ENCODE data around the gene PIP5K1A. TPM values are rescaled to one million over a fixed set of nuclear protein-coding genes. Genes with fewer than 3 reads are reported as not detected.

PIP5K1A gene, protein sequence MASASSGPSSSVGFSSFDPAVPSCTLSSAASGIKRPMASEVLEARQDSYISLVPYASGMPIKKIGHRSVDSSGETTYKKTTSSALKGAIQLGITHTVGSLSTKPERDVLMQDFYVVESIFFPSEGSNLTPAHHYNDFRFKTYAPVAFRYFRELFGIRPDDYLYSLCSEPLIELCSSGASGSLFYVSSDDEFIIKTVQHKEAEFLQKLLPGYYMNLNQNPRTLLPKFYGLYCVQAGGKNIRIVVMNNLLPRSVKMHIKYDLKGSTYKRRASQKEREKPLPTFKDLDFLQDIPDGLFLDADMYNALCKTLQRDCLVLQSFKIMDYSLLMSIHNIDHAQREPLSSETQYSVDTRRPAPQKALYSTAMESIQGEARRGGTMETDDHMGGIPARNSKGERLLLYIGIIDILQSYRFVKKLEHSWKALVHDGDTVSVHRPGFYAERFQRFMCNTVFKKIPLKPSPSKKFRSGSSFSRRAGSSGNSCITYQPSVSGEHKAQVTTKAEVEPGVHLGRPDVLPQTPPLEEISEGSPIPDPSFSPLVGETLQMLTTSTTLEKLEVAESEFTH
- polyA plus RNA-seq (2011; rRNA removed) (138 and 171 TPM in 2 replicates), polyA minus RNA-seq (2011; rRNA and poly(A)+ RNA removed) (106 and 143 TPM in 2 replicates)

DNA sequence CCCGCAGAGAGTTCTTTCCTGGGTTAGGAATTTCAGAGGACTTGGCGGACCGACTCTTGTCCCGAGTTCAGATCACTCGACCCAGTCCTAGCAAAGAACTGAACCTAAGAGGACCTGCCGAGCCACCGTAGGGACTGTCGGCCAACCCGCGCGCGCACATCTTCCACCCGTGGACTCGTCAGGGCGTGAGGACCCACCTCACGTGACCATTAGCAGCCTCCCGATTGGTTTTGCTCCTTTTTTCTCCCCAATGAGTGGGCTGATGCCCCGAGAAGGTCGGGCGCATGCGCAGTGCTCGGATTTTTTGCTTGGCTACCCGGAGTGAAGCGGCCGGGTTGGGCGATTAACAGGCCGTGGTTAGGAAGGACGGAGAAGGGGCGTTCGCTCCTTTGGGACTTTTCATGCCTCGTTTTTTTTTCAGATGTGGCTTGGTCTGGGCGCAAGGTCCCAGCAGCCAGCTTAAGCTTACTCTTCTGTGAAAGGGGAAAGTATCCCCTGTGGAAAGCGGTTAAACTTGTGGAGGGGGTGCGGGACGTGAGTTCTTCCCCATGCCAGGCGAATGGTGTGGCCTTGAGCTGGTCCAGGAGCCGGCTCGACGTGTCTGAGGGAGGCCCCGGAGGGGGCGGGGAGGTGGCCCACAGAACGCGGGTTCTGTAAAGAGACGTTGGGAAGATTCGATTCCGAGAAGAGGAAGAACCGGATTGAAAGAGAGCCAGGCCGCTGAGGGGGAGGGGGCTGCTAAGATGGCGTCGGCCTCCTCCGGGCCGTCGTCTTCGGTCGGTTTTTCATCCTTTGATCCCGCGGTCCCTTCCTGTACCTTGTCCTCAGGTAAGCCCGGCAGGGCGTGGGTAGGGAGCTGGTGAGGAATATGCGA lies at the start of gene PIP5K1A:
Gene PIP5K1A, plus strand, starts transcription at position 299 of the 874 bp plus-strand sequence. Its CDS starts 445 bp downstream, at position 744.
- POLR2A ChIA-PET, result interaction anchor here (0.7 kb wide), 1 partner anchor 56 kb away, joined by 3 read pairs; the partner anchor contains the start of gene PSMD4
- Histone ChIP-seq H3K27me3 (ENCODE audit: control insufficient read depth, insufficient read depth, low read length) (no peaks in the 10 kb centered on the region), H3K4me3 (ENCODE audit: low read depth, low read length) (peak within 1 kb of the TSS; percentile 97), H3K36me3 (ENCODE audit: control insufficient read depth, insufficient read depth, low read length) (peaks cover 7% of the 10 kb centered on the region)
- DNase-seq (ENCODE audit: low read depth), result peak; percentile 86
- TF ChIP-seq, protein P1, sequence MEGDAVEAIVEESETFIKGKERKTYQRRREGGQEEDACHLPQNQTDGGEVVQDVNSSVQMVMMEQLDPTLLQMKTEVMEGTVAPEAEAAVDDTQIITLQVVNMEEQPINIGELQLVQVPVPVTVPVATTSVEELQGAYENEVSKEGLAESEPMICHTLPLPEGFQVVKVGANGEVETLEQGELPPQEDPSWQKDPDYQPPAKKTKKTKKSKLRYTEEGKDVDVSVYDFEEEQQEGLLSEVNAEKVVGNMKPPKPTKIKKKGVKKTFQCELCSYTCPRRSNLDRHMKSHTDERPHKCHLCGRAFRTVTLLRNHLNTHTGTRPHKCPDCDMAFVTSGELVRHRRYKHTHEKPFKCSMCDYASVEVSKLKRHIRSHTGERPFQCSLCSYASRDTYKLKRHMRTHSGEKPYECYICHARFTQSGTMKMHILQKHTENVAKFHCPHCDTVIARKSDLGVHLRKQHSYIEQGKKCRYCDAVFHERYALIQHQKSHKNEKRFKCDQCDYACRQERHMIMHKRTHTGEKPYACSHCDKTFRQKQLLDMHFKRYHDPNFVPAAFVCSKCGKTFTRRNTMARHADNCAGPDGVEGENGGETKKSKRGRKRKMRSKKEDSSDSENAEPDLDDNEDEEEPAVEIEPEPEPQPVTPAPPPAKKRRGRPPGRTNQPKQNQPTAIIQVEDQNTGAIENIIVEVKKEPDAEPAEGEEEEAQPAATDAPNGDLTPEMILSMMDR (IDR thresholded peaks at IDR 0.05; ENCODE audit: insufficient read depth, low read depth, low read length), result no peak
- CTCF ChIA-PET, result interaction anchor here (1.0 kb wide), 3 partner anchors 99 to 146 kb away, joined by 3 to 4 read pairs (median 4); no protein-coding TSS in a partner anchor

DNA sequence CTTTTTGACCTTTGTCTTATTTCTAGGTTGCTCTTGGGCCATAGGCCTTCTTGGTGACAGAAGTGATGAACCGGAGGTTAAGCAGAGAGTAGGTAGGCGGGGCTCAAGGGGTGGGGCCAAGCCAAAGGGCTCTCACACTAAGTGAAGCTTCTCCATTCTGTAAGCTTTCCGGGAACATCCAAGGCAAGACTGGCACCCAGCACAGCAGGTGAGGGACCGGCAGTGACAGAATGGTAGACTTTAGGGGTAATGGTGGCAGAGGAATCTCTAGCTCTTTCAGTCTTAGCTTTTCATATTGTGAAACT lies 41.9 kb upstream of the PIP5K1A start, which contains the start of gene TNFAIP8L2:
Gene TNFAIP8L2, plus strand, starts transcription at position 135 of the 305 bp plus-strand sequence. CDS start 2,049 bp downstream, outside the sequence.
- CTCF ChIA-PET, result interaction anchor here (0.6 to 10.0 kb wide), 8 partner anchors 11 to 132 kb away, joined by 3 to 124 read pairs (median 4); no protein-coding TSS in a partner anchor

DNA sequence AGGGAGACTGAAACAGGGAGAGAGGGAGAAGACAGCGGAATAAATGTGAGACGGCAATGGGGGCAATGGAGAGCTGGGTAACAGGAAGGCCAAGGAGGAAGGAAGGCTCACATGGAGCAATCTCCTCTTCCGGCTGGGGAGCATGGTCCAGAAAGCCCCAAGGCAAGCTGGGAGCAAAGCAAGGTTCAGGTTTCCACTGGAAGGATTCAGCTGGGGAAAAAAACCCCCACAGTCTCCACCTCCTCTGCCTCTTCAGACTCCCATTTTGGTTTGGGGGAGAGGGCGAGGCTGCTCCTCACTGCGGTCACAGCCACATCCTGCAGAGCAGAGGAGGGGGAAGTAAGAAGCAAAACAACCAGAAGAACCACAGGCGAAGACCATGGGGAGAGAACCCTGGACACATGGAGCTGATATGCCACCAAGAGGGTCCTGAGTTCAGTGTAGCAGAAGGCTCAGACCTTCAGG lies 41.3 kb upstream of the PIP5K1A start:
- no peaks in the 10 kb centered on the region for H3K27me3 ChIP-seq (ENCODE audit: control insufficient read depth, insufficient read depth, low read length)
- H3K36me3 ChIP-seq (ENCODE audit: control insufficient read depth, insufficient read depth, low read length), result peaks cover 25% of the 10 kb centered on the region
- POLR2A ChIA-PET, result no interaction called here
- DNase-seq (ENCODE audit: low read depth), result no peak
- no peak overlapping the region for H3K4me3 ChIP-seq (ENCODE audit: low read depth, low read length)
- TF ChIP-seq, protein P1 (IDR thresholded peaks at IDR 0.05; ENCODE audit: insufficient read depth, low read depth, low read length), result no peak
- CTCF ChIA-PET, result interaction anchor here (0.5 to 10.0 kb wide), 9 partner anchors 12 to 133 kb away, joined by 3 to 124 read pairs (median 4); no protein-coding TSS in a partner anchor

More for the DNA sequence above, 41.9 kb upstream of the PIP5K1A start, which contains the start of gene TNFAIP8L2:
- DNase-seq (ENCODE audit: low read depth), result no peak
- H3K27me3 ChIP-seq (ENCODE audit: control insufficient read depth, insufficient read depth, low read length), result no peaks in the 10 kb centered on the region
- POLR2A ChIA-PET, result no interaction called here
- H3K36me3 ChIP-seq (ENCODE audit: control insufficient read depth, insufficient read depth, low read length), result peaks cover 21% of the 10 kb centered on the region
- TF ChIP-seq, protein P1 (IDR thresholded peaks at IDR 0.05; ENCODE audit: insufficient read depth, low read depth, low read length), result no peak
- H3K4me3 ChIP-seq (ENCODE audit: low read depth, low read length), result no peak within 1 kb of the TSS

DNA sequence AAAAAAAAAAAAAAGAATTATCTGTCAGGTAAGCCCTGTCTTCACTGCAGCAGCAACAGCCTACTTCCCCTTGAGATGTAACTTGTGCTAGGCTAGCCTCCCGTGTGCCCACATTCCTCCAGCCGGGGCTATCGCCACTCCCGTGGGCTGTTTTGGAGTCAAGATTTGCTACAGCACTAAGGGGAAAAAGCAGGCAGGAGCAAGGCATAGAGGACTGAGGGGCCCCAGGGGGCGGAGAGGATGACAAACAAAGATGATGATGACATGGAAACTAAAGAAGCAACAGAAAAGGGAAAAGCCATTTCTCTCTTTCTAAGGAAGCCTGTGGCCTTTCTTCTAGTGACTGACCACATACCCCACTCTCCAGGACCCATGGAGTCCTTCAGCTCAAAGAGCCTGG lies 40.0 kb upstream of the PIP5K1A start:
- TF ChIP-seq, protein P1 (IDR thresholded peaks at IDR 0.05; ENCODE audit: insufficient read depth, low read depth, low read length), result no peak
- Histone ChIP-seq H3K36me3 (ENCODE audit: control insufficient read depth, insufficient read depth, low read length) (peaks cover 25% of the 10 kb centered on the region), H3K27me3 (ENCODE audit: control insufficient read depth, insufficient read depth, low read length) (no peaks in the 10 kb centered on the region), H3K4me3 (ENCODE audit: low read depth, low read length) (no peak overlapping the region)
- CTCF ChIA-PET, result interaction anchor here (0.9 to 10.0 kb wide), 3 partner anchors 58 to 134 kb away, joined by 3 to 124 read pairs (median 3); no protein-coding TSS in a partner anchor
- no peak for DNase-seq (ENCODE audit: low read depth)
- POLR2A ChIA-PET, result no interaction called here

Measured in BJ (cell line).